Inflammatory macrophage treated with lipopolysaccharide for 4 hours (primary cell): ENCODE data around the gene MYO7A.

Experiments used
- DNase-seq: peaks from one replicate; pipeline ENCODE4 v3.0.0-alpha.2; 2020

Gene MYO7A

GRCh38 chr11:77129069-77129841 lies 1.2 kb downstream of the MYO7A start:
- DNase-seq: no peak

- DNase-seq: no peak
Measured at GRCh38 chr11:77129842-77130756, 2.1 kb downstream of the MYO7A start.

GRCh38 chr11:77130763-77131513 lies 2.9 kb downstream of the MYO7A start:
- no peak for DNase-seq

GRCh38 chr11:77131560-77131959 lies 3.5 kb downstream of the MYO7A start:
- no peak for DNase-seq

- DNase-seq: no peak
Measured at GRCh38 chr11:77135069-77135468, 7.0 kb downstream of the MYO7A start.

- no peak for DNase-seq
Measured at GRCh38 chr11:77136074-77136473, 8.0 kb downstream of the MYO7A start.

GRCh38 chr11:77136784-77137420 lies 8.9 kb downstream of the MYO7A start:
- no peak for DNase-seq

- DNase-seq: no peak
Measured at GRCh38 chr11:77137421-77137820, 9.4 kb downstream of the MYO7A start.

GRCh38 chr11:77138106-77138649 lies 10.1 kb downstream of the MYO7A start:
- DNase-seq: no peak

GRCh38 chr11:77139201-77139600 lies 11.2 kb downstream of the MYO7A start:
- no peak for DNase-seq

GRCh38 chr11:77140231-77140851 lies 12.3 kb downstream of the MYO7A start:
- no peak for DNase-seq

- DNase-seq: no peak
Measured at GRCh38 chr11:77141034-77141433, 13.0 kb downstream of the MYO7A start.

GRCh38 chr11:77141475-77141874 lies 13.4 kb downstream of the MYO7A start:
- DNase-seq: no peak

- no peak for DNase-seq
Measured at GRCh38 chr11:77142091-77142975, 14.3 kb downstream of the MYO7A start.

- DNase-seq: no peak
Measured at GRCh38 chr11:77143405-77144020, 15.5 kb downstream of the MYO7A start.

GRCh38 chr11:77144196-77144856 lies 16.3 kb downstream of the MYO7A start:
- DNase-seq: no peak

GRCh38 chr11:77144857-77145428 lies 16.9 kb downstream of the MYO7A start:
- DNase-seq: no peak

GRCh38 chr11:77146261-77147035 lies 18.4 kb downstream of the MYO7A start:
- DNase-seq: no peak

GRCh38 chr11:77147036-77147315 lies 18.9 kb downstream of the MYO7A start:
- no peak for DNase-seq
